Measurements from ENCODE around the gene PRPH.
"Not testable (repeated sequence)": the region's sequence is repeated elsewhere in the genome, so short reads cannot be mapped to it uniquely, and the experiment has no call there.

The PRPH gene

GRCh38 chr12:49333778-49334177 lies 38.8 kb downstream of the PRPH start:
- not testable (repeated sequence) for DNase-seq (ENCODE audit: low spot score)

- no peak for DNase-seq (ENCODE audit: low spot score)
Observed at GRCh38 chr12:49334226-49334625, 39.3 kb downstream of the PRPH start.

- no peak for DNase-seq (ENCODE audit: low spot score)
Observed at GRCh38 chr12:49334681-49335080, 39.7 kb downstream of the PRPH start.

- DNase-seq (ENCODE audit: low spot score) = no peak
Observed at GRCh38 chr12:49335118-49335954, 40.4 kb downstream of the PRPH start.

- no peak for DNase-seq (ENCODE audit: low spot score)
Observed at GRCh38 chr12:49335955-49336644, 41.2 kb downstream of the PRPH start.

GRCh38 chr12:49336645-49337584 lies 42.0 kb downstream of the PRPH start, which contains the start of gene C1QL4:
Gene C1QL4, minus strand, starts transcription at chr12:49337188. Its CDS starts 711 bp downstream, at chr12:49336477.
- DNase-seq (ENCODE audit: low spot score) = peak; percentile 96

- DNase-seq (ENCODE audit: low spot score) = no peak
Observed at GRCh38 chr12:49338830-49339463, 44.0 kb downstream of the PRPH start.

- no peak for DNase-seq (ENCODE audit: low spot score)
Observed at GRCh38 chr12:49339464-49339861, 44.5 kb downstream of the PRPH start.

GRCh38 chr12:49340095-49340870 lies 45.3 kb downstream of the PRPH start:
- no peak for DNase-seq (ENCODE audit: low spot score)

- no peak for DNase-seq (ENCODE audit: low spot score)
Observed at GRCh38 chr12:49340971-49341776, 46.2 kb downstream of the PRPH start.

GRCh38 chr12:49341777-49342065 lies 46.8 kb downstream of the PRPH start:
- no peak for DNase-seq (ENCODE audit: low spot score)

GRCh38 chr12:49342066-49342913 lies 47.3 kb downstream of the PRPH start:
- peak; percentile 99 for DNase-seq (ENCODE audit: low spot score)

- no peak for DNase-seq (ENCODE audit: low spot score)
Observed at GRCh38 chr12:49342914-49343731, 48.2 kb downstream of the PRPH start.

- no peak for DNase-seq (ENCODE audit: low spot score)
Observed at GRCh38 chr12:49344486-49345050, 49.6 kb downstream of the PRPH start.

GRCh38 chr12:49345051-49345824 lies 50.3 kb downstream of the PRPH start:
- peak; percentile 83 for DNase-seq (ENCODE audit: low spot score)

- no peak for DNase-seq (ENCODE audit: low spot score)
Observed at GRCh38 chr12:49345825-49346658, 51.1 kb downstream of the PRPH start.
